Dermis microvascular lymphatic vessel endothelial cell (primary cell): ENCODE data around the gene SHROOM2. TPM values are rescaled to one million over a fixed set of nuclear protein-coding genes. Genes with fewer than 3 reads are reported as not detected.

Source experiments
- DNase-seq, 2 donors: peaks; one replicate each; pipeline versions ENCODE4 v3.0.0 to v3.0.0-alpha.2; 2010; ENCODE audit warnings: low read depth in 2 of 2
- total RNA-seq: library from RNA; depleted of rRNA; stranded (reverse); fragments of >200 nt; gene quantifications from 2 replicates; pipeline ENCODE4 v1.2.1, GENCODE V29; 2014

The SHROOM2 gene
- total RNA-seq, 1 donor from 2014 or later = 5.3 TPM

GRCh38 chrX:9862953-9863352 is 76.7 kb downstream of the SHROOM2 start:
- DNase-seq = no peak

DNA sequence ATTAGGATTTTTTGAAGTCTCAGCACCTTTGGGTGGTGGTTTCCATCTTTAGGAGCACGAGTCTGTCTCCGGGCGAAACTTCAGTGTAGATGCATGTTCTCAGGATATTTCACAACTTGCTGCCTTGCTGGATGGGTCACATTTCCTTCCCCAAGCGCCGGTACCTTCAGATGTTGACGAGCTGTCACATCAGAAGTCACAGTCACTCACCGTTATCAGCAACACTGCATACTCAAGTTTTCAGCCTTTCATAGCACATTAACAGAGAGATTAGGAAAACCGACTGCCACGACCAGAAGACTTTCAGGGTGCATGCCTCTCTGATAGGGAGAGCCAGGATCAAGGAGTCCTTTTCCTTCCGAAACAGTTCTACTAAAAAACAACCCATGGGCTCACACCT is 77.8 kb downstream of the SHROOM2 start:
- no peak for DNase-seq

GRCh38 chrX:9865804-9866472 is 79.7 kb downstream of the SHROOM2 start:
- peak in 1 of 2 donors; percentile 72 for DNase-seq

DNA sequence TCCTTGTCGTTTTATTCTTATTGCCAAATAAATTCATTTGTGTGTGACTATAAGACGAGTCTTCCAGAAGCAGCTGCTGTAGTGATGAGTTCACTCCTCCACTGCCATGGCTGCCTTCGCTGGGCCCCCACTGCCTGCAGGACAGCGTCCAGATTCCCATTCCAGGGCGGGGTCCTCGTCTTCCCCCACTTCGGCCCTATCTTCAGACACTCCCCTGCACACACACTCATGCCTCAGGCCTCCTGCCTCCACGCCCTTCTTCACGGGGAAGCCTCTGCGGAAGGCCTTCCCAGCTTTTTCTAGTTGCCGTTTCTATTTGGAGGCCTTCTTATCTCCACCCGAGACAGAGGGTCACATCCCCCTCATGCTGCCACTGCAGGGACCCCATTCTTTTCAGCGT is 80.4 kb downstream of the SHROOM2 start:
- no peak for DNase-seq

DNA sequence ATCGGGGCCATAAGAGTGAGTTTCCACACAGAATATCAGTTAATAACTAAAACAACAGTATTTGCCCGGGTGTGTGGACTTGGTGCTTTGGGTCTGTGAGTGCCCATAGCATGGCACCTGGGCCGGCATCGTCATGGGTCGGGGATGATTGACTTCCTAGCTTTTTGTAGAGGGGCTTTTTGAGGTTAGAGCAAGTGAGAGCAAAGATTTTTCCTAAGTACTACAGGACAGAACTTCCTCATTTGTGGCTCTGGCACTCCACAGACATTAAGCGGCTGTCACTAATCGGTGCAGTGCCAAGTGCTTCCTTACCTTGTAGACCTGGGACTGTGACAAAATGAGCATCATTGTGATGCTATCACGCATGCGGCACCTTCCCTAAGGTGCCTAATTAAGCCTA is 81.0 kb downstream of the SHROOM2 start:
- DNase-seq = no peak

GRCh38 chrX:9867753-9868152 is 81.5 kb downstream of the SHROOM2 start:
- DNase-seq = no peak

- DNase-seq = no peak
These were observed 85.6 kb downstream of the SHROOM2 start for GRCh38 chrX:9871701-9872268.

- no peak for DNase-seq
These were observed 87.1 kb downstream of the SHROOM2 start for GRCh38 chrX:9873360-9873759.

GRCh38 chrX:9873952-9874351 is 87.7 kb downstream of the SHROOM2 start:
- peak in 1 of 2 donors; percentile 51 for DNase-seq

DNA sequence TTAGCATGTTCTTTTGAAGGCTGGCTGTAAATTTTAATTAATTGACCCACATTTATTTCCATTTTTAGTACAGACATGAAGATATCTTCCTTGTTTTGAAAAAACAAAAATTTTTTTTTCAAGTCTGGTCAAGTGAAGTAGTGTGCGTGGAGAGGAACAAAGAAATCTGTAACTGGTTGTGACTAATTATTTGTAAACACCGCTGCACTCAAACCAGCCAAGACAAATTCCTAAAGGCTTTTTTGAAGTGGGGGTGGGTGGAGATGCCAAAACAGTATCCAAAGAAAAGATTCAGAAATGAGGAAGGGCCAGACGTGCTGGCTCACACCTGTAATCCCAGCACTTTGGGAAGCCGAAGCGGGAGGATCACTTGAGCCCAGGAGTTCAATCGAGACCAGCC is 88.3 kb downstream of the SHROOM2 start:
- DNase-seq = no peak

DNA sequence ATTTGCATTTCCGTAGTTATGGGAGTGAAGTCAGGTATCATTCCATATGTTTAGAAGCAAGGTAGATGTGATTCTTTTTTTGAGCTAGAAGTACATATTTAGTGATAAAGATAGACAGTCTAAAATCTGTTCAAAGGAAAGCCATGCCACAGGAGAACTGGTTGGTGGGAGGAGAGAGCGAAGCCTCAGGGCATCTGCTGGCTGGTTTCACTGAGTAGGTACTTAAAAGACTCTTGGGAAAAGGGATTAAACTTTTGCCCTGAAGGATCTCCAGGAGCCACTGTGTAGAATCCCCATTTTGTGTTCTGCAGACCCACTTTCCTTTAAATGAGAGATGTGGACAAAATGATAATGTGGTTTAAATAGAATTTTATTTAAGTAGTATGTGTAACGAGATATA is 89.6 kb downstream of the SHROOM2 start:
- no peak for DNase-seq

DNA sequence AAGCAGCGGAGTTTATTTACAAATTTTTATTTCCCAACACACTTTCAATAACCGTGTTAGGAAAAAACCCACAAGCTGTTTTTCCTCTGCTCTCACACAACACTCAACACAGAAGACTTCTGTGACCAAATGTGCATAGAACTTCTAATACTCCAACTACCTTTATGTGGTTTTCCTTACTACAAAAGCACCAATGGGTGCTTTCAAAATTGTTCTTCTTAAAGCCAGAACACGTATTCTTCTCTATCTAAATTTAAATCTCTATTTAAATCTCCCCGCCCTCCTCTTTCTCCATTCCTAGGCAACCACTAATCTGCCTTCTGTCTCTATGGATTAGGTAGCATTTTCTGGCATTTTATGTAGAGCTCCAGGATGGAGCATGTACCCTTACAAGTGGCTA is 90.0 kb downstream of the SHROOM2 start:
- no peak for DNase-seq

DNA sequence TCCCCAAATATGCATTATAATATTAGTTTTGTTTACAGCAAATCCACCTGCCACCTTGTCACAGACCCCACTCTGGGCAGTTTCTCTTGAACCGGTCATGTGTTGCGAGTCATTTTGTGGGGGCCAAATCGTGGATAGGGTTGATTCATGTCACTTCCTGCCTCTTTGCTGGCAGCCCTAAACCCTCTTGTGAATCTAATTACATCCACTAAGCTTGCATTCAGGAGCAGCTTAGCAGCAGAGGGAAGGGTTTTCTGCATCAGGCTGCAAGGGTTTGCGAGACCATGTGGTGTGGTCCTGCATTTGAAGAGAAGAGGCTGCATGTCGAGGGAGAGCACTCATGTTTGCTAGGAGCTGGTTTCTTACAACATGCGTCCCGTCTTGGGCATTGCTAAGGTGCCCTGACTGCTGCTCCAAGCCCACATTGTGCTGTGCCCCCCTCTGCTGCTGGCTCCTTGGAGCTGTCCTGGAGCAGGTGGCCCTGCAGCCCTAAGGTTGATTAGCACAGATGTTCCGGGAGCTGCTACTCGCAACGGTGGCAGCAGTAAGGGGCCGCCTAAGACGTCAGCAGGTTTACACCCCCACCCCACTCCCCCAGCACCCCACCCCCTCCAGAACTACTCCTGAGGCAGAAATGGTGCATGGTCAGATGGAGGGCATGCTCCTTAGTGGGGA is 92.1 kb downstream of the SHROOM2 start:
- DNase-seq = no peak

- DNase-seq = no peak
These were observed 94.0 kb downstream of the SHROOM2 start for GRCh38 chrX:9880237-9880636.

- DNase-seq = no peak
These were observed 94.6 kb downstream of the SHROOM2 start for GRCh38 chrX:9880870-9881269.

DNA sequence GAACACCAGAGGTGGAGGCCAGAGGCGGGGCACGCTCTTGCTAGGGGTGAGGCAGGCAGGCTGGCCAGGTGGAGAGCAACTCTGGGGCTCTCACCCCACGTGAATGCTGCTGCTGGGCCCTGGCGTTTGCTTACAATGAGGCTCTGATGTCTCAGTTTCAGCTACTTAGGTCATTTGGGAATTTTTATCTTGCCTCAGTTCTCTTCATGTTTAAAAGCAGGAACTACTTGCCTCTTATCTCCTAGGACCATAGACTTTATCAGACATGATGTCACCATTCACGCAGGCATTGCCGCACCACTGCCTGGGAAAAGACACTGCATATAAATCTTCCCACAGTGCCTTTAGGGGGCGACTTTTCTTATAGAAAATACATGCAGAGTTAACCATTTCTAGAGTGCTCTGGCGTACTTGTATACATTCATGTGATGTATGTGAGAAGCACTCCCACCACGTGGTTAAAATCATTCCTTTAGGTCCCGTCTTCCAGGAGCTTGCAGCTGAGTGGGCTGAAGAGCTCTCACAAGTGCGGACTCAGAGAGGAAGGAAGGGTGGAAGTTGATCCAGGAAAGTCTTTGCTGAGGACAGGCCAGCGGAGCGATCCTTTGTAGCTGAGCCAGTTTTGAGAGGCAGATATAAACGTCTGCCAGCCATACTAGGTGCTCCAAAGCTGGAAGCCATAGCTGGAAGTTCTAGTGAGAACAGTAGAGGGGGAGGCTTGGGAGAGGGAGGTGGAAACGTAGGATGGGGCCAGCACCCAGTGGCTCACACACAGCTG is 96.6 kb downstream of the SHROOM2 start:
- peak in 1 of 2 donors; percentile 78 for DNase-seq

GRCh38 chrX:9884031-9884779 is 98.0 kb downstream of the SHROOM2 start:
- peak in 1 of 2 donors; percentile 52 for DNase-seq

DNA sequence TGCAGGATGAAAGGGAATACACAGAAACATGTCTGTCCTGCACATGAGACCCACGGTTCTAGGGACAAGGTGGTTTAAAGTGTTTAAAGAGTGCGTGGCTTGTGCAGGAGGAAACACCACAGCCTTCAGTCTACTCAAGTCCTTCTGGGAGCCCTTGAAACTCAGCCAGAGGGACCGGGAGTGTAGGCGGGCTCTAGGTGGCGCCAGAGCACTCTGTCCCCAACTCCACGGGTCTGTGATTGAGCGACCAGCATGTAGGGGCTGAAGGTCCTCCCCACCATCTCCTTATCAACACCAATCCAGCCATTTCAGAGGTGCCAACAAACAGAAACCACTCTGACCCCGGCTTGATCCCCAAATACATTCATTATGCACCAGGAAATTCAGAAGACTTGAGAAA is 98.9 kb downstream of the SHROOM2 start:
- peak; percentile 22 to 75 for DNase-seq

DNA sequence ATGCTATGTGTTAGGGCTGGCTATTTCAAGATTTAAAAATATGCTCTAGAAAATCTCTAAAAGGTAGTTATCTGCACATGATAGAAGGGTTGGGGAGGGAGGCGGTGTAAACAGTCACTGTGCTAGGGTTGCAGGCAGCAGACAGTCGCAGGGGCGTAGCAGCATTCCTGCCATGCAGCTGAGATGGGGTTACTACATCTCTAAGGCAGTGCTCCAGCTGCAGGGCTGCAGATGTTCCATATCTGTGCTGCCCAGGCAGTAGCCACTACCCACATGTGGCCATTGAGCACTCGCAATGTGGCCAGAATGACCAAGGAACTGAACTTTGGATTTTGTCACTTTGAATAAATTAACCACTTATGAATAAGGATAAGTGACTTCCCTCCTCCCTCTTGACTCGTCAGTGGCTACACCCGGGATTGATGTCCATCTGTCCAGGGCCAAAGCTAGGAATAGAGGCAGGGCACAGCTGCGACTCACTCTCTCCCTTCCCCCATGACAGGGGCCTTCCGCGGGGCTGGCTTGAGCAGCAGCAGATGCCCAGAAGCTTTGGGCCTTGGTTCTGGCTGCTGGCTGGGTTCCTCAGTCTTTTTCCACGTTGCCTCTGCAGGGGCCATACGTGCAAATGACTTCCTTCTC is 101.5 kb downstream of the SHROOM2 start:
- DNase-seq = no peak

DNA sequence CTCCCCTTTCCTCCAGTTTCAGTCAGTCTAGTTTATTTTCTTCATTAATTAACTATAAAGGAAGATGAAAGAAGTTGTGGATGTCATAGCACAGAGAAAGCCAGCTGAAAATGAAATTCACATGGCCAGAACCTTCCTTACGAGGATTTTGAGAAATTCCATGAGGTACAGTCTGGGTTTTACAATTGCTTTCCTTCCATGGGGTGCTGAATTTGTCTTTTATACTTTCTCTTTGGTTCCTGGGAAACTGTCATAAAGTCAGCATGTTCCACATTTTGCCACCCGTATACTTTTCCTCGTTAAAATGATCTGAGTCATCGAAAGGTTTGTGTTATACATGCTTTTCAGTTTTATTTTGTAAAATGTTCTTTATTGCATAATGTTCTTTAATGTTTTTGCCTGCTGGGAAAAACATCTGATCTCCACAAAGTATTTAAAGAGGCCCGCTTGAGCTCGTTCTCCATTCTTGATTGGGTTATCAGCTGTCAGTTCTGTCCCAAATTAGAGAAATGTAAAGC is 102.8 kb downstream of the SHROOM2 start:
- no peak for DNase-seq

- DNase-seq = no peak
These were observed 104.5 kb downstream of the SHROOM2 start for GRCh38 chrX:9890681-9891091.
